ENCODE data around the gene COL28A1. TPM values are rescaled to one million over a fixed set of nuclear protein-coding genes. Genes with fewer than 3 reads are reported as not detected.

The COL28A1 gene
- total RNA-seq, 4 donors from 2014 or later = 1.6 to 10.5 (median 3.2) TPM

- no peak for TF ChIP-seq CTCF (IDR thresholded peaks at IDR 0.05)
- no peak for TF ChIP-seq POLR2A (IDR thresholded peaks at IDR 0.05)
- intact Hi-C loops (cut with DNase I; ENCODE audit: low total_unique reads) = no loop called here
- DNase-seq (ENCODE audit: low spot score in 2 of 2) = no peak
- 72 to 84% methylated on average over 1 of the region's 1 CpG for WGBS, 2 donors
- no peak overlapping the region for H3K4me3 ChIP-seq (ENCODE audit: low read depth, poor library complexity, severe bottlenecking)
Observed at GRCh38 chr7:7577888-7578287, 42.2 kb upstream of the COL28A1 start.

- WGBS, 2 donors = 97 to 100% methylated on average over 1 of the region's 1 CpG
- intact Hi-C loops (cut with DNase I; ENCODE audit: low total_unique reads) = no loop called here
- H3K4me3 ChIP-seq (ENCODE audit: low read depth, poor library complexity, severe bottlenecking) = no peak overlapping the region
- TF ChIP-seq POLR2A (IDR thresholded peaks at IDR 0.05) (no peak), CTCF (IDR thresholded peaks at IDR 0.05) (no peak)
- DNase-seq (ENCODE audit: low spot score in 2 of 2) = no peak
Observed at GRCh38 chr7:7576344-7576743, 40.7 kb upstream of the COL28A1 start.

GRCh38 chr7:7573701-7574100, 38.0 kb upstream of the COL28A1 start:
- DNase-seq (ENCODE audit: low spot score in 2 of 2) = no peak
- WGBS, 2 donors = 75 to 80% methylated on average over 2 of the region's 2 CpGs
- no peak overlapping the region for H3K4me3 ChIP-seq (ENCODE audit: low read depth, poor library complexity, severe bottlenecking)
- TF ChIP-seq CTCF (IDR thresholded peaks at IDR 0.05) = no peak
- no peak for TF ChIP-seq POLR2A (IDR thresholded peaks at IDR 0.05)
- intact Hi-C loops (cut with DNase I; ENCODE audit: low total_unique reads) = no loop called here

GRCh38 chr7:7570584-7570983, 34.9 kb upstream of the COL28A1 start:
- no peak overlapping the region for H3K4me3 ChIP-seq (ENCODE audit: low read depth, poor library complexity, severe bottlenecking)
- intact Hi-C loops (cut with DNase I; ENCODE audit: low total_unique reads) = no loop called here
- WGBS, 2 donors = 92% methylated on average over 3 of the region's 3 CpGs
- no peak for DNase-seq (ENCODE audit: low spot score in 2 of 2)
- TF ChIP-seq CTCF (IDR thresholded peaks at IDR 0.05) (no peak), POLR2A (IDR thresholded peaks at IDR 0.05) (no peak)

GRCh38 chr7:7569615-7570014, 33.9 kb upstream of the COL28A1 start:
- intact Hi-C loops (cut with DNase I; ENCODE audit: low total_unique reads) = no loop called here
- H3K4me3 ChIP-seq (ENCODE audit: low read depth, poor library complexity, severe bottlenecking) = no peak overlapping the region
- TF ChIP-seq POLR2A (IDR thresholded peaks at IDR 0.05) (no peak), CTCF (IDR thresholded peaks at IDR 0.05) (no peak)
- no peak for DNase-seq (ENCODE audit: low spot score in 2 of 2)
- 57 to 65% methylated on average over 3 of the region's 3 CpGs for WGBS, 2 donors

GRCh38 chr7:7569081-7569527, 33.4 kb upstream of the COL28A1 start:
- WGBS, 2 donors = 61 to 62% methylated on average over 5 of the region's 5 CpGs
- no peak for TF ChIP-seq POLR2A (IDR thresholded peaks at IDR 0.05)
- TF ChIP-seq CTCF (IDR thresholded peaks at IDR 0.05) = no peak
- H3K4me3 ChIP-seq (ENCODE audit: low read depth, poor library complexity, severe bottlenecking) = no peak overlapping the region
- no peak for DNase-seq (ENCODE audit: low spot score in 2 of 2)
- intact Hi-C loops (cut with DNase I; ENCODE audit: low total_unique reads) = no loop called here

Measured in lower leg skin (tissue), 4 donors.